Lower lobe of right lung (tissue), 2 donors: Measurements from ENCODE around the gene PRKCQ. TPM values are rescaled to one million over a fixed set of nuclear protein-coding genes. Genes with fewer than 3 reads are reported as not detected.

Experiments
- ATAC-seq, 2 donors: fragments of 200-7000 bp; cut with Tn5 transposase; one replicate each; pipeline ENCODE4 v1.9.1; 2020 to 2022; ENCODE audit warnings: mild to moderate bottlenecking in 2 of 2, moderate library complexity in 2 of 2
- DNase-seq: peaks from one replicate; pipeline ENCODE4 v3.0.0-alpha.2; 2020
- H3K27ac ChIP-seq: fragments of 200-600 bp; one replicate; pipeline ENCODE4 v1.8.0; 2022
- H3K27me3 ChIP-seq: fragments of 200-600 bp; one replicate; pipeline ENCODE4 v1.8.0; 2022; ENCODE audit warnings: low read depth
- H3K36me3 ChIP-seq: fragments of 200-600 bp; one replicate; pipeline ENCODE4 v1.8.0; 2022; ENCODE audit warnings: mild to moderate bottlenecking
- H3K4me1 ChIP-seq: fragments of 200-600 bp; one replicate; pipeline ENCODE4 v1.8.0; 2022
- H3K4me3 ChIP-seq: fragments of 200-600 bp; one replicate; pipeline ENCODE4 v1.8.0; 2022; ENCODE audit warnings: mild to moderate bottlenecking
- H3K9me3 ChIP-seq: fragments of 200-600 bp; one replicate; pipeline ENCODE4 v1.8.0; 2022
- intact Hi-C: fragments of 100-400 bp; cut with DNase I; formaldehyde crosslinking; loops from one replicate; pipeline ENCODE4 v1.11.0; 2022
- total RNA-seq: library from RNA; stranded (reverse); fragmentation: NEBNext Ultra II Directional; extraction: Animal tissue kit (Norgen Biotek cat#: 25700); gene quantifications from one replicate; pipeline ENCODE4 v1.2.1, GENCODE V29; 2021
- TF ChIP-seq, protein P1 (sequence below): fragments of 200-600 bp; IDR thresholded peaks from one replicate; pipeline ENCODE4 v1.8.0; 2022; ENCODE audit warnings: antibody characterized with exemption, mild to moderate bottlenecking
- donor health status: DM: no; HTN: yes; CAD: no; lungs with severe emphysema.

Gene PRKCQ
- total RNA-seq, 1 donor from 2014 or later: 8.1 TPM

GRCh38 chr10:6458814-6459213 lies 121.3 kb downstream of the PRKCQ start:
- ATAC-seq: no peak
- intact Hi-C loops: no loop called here
- Histone ChIP-seq H3K36me3 (peaks cover 10% of the 10 kb centered on the region), H3K4me3 (no peak overlapping the region), H3K9me3 (peaks cover 6% of the 10 kb centered on the region), H3K27ac (no peak overlapping the region), H3K4me1 (no peaks in the 10 kb centered on the region), H3K27me3 (no peaks in the 10 kb centered on the region)
- DNase-seq: no peak
- TF ChIP-seq, protein P1, sequence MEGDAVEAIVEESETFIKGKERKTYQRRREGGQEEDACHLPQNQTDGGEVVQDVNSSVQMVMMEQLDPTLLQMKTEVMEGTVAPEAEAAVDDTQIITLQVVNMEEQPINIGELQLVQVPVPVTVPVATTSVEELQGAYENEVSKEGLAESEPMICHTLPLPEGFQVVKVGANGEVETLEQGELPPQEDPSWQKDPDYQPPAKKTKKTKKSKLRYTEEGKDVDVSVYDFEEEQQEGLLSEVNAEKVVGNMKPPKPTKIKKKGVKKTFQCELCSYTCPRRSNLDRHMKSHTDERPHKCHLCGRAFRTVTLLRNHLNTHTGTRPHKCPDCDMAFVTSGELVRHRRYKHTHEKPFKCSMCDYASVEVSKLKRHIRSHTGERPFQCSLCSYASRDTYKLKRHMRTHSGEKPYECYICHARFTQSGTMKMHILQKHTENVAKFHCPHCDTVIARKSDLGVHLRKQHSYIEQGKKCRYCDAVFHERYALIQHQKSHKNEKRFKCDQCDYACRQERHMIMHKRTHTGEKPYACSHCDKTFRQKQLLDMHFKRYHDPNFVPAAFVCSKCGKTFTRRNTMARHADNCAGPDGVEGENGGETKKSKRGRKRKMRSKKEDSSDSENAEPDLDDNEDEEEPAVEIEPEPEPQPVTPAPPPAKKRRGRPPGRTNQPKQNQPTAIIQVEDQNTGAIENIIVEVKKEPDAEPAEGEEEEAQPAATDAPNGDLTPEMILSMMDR: no peak

- Histone ChIP-seq H3K4me1 (no peaks in the 10 kb centered on the region), H3K27me3 (no peaks in the 10 kb centered on the region), H3K36me3 (peaks cover 10% of the 10 kb centered on the region), H3K4me3 (no peak overlapping the region), H3K9me3 (peaks cover 6% of the 10 kb centered on the region), H3K27ac (no peak overlapping the region)
- TF ChIP-seq, protein P1: no peak
- intact Hi-C loops: no loop called here
- no peak for ATAC-seq
- no peak for DNase-seq
Observed at GRCh38 chr10:6457376-6457775, 122.7 kb downstream of the PRKCQ start.

GRCh38 chr10:6456067-6456466 lies 124.0 kb downstream of the PRKCQ start:
- Histone ChIP-seq H3K4me3 (no peak overlapping the region), H3K27me3 (no peaks in the 10 kb centered on the region), H3K27ac (no peak overlapping the region), H3K4me1 (no peaks in the 10 kb centered on the region), H3K9me3 (peaks cover 6% of the 10 kb centered on the region), H3K36me3 (peaks cover 10% of the 10 kb centered on the region)
- DNase-seq: no peak
- no peak for ATAC-seq
- intact Hi-C loops: no loop called here
- TF ChIP-seq, protein P1: no peak

DNA sequence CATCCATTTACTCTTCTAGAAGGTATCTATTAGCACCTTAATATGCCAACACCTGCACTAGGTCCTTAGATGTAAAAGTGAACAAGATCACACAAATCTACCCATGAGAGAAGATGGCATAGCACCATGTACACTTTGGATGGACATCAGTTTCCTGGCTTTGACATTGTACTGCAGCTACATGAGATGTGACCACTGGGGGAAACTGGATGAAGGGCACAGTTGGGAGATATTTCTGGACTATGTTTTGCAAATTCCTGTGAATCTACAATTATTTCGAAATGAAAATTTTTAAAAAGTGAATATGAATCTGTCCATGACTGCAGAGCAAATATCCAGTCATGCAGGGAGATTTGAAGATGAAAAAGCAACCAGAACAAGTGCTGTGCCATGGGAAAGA lies 124.5 kb downstream of the PRKCQ start:
- Histone ChIP-seq H3K27ac (no peak overlapping the region), H3K36me3 (peaks cover 10% of the 10 kb centered on the region), H3K4me3 (no peak overlapping the region), H3K4me1 (no peaks in the 10 kb centered on the region), H3K9me3 (peaks cover 6% of the 10 kb centered on the region), H3K27me3 (no peaks in the 10 kb centered on the region)
- ATAC-seq (no peak), DNase-seq (no peak)
- intact Hi-C loops: no loop called here
- TF ChIP-seq, protein P1: no peak

DNA sequence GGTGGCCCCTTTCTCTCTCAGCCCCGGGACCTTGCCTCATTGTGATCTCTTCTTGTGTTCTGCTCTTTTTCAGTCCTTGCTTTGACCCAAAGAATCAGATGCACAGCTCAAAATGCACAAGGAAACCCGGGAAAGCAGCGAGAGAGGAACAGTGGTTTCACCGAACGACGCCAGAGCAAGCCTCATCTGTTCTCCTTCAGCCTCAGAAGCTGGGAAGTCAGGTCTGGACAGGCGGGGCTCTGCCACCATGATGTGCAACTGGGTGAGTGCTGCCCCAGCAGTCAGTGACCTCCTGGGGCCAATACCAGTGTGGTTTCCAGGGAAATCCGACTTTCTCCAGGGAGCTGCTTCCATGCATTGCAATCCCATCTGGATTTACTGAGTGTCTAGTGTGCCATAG lies 133.4 kb downstream of the PRKCQ start:
- DNase-seq (no peak), ATAC-seq (no peak)

More for the DNA sequence above, 133.4 kb downstream of the PRKCQ start:
- H3K4me1 ChIP-seq: no peaks in the 10 kb centered on the region
- H3K36me3 ChIP-seq: no peaks in the 10 kb centered on the region
- H3K9me3 ChIP-seq: no peaks in the 10 kb centered on the region
- H3K27me3 ChIP-seq: no peaks in the 10 kb centered on the region
- TF ChIP-seq, protein P1: no peak
- H3K4me3 ChIP-seq: no peak overlapping the region
- no peak overlapping the region for H3K27ac ChIP-seq
- intact Hi-C loops: no loop called here
